ENCODE measurements around the gene EXT2. TPM values are rescaled to one million over a fixed set of nuclear protein-coding genes. Genes with fewer than 3 reads are reported as not detected.

EXT2 gene
- total and polyA plus RNA-seq, 2 of the 13 experiments (the other 11 are each of a cell fraction or from before 2014, with no cell fraction given), result 61.5 to 68.7 TPM

- TF ChIP-seq ZMYM3 (CRISPR knock-in tag; IDR thresholded peaks at IDR 0.05) (peak; percentile 77), DPF2 (CRISPR knock-in tag; IDR thresholded peaks at IDR 0.05; ENCODE audit: borderline replicate concordance, low read depth) (peak; percentile 41; the same call in 1 of the 2 replicates), SKIL (CRISPR knock-in tag; IDR thresholded peaks at IDR 0.05; ENCODE audit: borderline replicate concordance) (no peak), ZNF329 (CRISPR knock-in tag; IDR thresholded peaks at IDR 0.05; ENCODE audit: low read depth) (0 out of 2 replicates have a peak, but pooled peaks have one; percentile 36), MED8 (CRISPR knock-in tag; IDR thresholded peaks at IDR 0.05; ENCODE audit: insufficient replicate concordance) (no peak), KLF11 (CRISPR knock-in tag; IDR thresholded peaks at IDR 0.05) (no peak), TRAFD1 (CRISPR knock-in tag; IDR thresholded peaks at IDR 0.05; ENCODE audit: borderline replicate concordance) (no peak), ZNF124 (CRISPR knock-in tag; IDR thresholded peaks at IDR 0.05) (peak; percentile 54; the same call in 1 of the 2 replicates), FOXP1 (IDR thresholded peaks at IDR 0.05) (no peak), FOXP1 (CRISPR knock-in tag; IDR thresholded peaks at IDR 0.05) (no peak), MXI1 (IDR thresholded peaks at IDR 0.05; ENCODE audit: borderline replicate concordance, low read depth, low read length) (no peak), ZNF850 (CRISPR knock-in tag; conservative IDR thresholded peaks at IDR 0.05) (no peak), ZNF441 (CRISPR knock-in tag; IDR thresholded peaks at IDR 0.05; ENCODE audit: borderline replicate concordance) (0 out of 2 replicates have a peak, but pooled peaks have one; percentile 27), GATA4 (IDR thresholded peaks at IDR 0.05; ENCODE audit: borderline replicate concordance, low read depth) (no peak), SATB2 (CRISPR knock-in tag; IDR thresholded peaks at IDR 0.05) (no peak), TFDP1 (CRISPR knock-in tag; IDR thresholded peaks at IDR 0.05; ENCODE audit: borderline replicate concordance) (no peak), REPIN1 (CRISPR knock-in tag; IDR thresholded peaks at IDR 0.05; ENCODE audit: borderline replicate concordance, low read depth) (peak; percentile 32; the same call in 1 of the 2 replicates), SIX1 (CRISPR knock-in tag; IDR thresholded peaks at IDR 0.05; ENCODE audit: borderline replicate concordance) (peak; percentile 26; the same call in 1 of the 2 replicates), ZNF564 (CRISPR knock-in tag; IDR thresholded peaks at IDR 0.05) (peak; percentile 52; the same call in 1 of the 2 replicates)
- TF ChIP-seq, protein P1, sequence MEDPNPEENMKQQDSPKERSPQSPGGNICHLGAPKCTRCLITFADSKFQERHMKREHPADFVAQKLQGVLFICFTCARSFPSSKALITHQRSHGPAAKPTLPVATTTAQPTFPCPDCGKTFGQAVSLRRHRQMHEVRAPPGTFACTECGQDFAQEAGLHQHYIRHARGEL (CRISPR knock-in tag; IDR thresholded peaks at IDR 0.05), result no peak
- TF ChIP-seq, protein P2, sequence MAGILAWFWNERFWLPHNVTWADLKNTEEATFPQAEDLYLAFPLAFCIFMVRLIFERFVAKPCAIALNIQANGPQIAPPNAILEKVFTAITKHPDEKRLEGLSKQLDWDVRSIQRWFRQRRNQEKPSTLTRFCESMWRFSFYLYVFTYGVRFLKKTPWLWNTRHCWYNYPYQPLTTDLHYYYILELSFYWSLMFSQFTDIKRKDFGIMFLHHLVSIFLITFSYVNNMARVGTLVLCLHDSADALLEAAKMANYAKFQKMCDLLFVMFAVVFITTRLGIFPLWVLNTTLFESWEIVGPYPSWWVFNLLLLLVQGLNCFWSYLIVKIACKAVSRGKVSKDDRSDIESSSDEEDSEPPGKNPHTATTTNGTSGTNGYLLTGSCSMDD (CRISPR knock-in tag; IDR thresholded peaks at IDR 0.05), result no peak
- TF ChIP-seq, protein P3, sequence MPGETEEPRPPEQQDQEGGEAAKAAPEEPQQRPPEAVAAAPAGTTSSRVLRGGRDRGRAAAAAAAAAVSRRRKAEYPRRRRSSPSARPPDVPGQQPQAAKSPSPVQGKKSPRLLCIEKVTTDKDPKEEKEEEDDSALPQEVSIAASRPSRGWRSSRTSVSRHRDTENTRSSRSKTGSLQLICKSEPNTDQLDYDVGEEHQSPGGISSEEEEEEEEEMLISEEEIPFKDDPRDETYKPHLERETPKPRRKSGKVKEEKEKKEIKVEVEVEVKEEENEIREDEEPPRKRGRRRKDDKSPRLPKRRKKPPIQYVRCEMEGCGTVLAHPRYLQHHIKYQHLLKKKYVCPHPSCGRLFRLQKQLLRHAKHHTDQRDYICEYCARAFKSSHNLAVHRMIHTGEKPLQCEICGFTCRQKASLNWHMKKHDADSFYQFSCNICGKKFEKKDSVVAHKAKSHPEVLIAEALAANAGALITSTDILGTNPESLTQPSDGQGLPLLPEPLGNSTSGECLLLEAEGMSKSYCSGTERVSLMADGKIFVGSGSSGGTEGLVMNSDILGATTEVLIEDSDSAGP (CRISPR knock-in tag; IDR thresholded peaks at IDR 0.05; ENCODE audit: borderline replicate concordance), result no peak
Observed at GRCh38 chr11:44243595-44244343, 148.3 kb downstream of the EXT2 start (continued).
